ENCODE results near the gene GMEB1.
"Not testable (repeated sequence)": the region's sequence is repeated elsewhere in the genome, so short reads cannot be mapped to it uniquely, and the experiment has no call there.

Gene GMEB1

GRCh38 chr1:28668956-28669723 lies 556 bp downstream of the GMEB1 start:
- in situ Hi-C loops (cut with MboI; ENCODE audit: low sequenced_read_pairs) = no loop called here

GRCh38 chr1:28671254-28671780 lies 2.7 kb downstream of the GMEB1 start:
- in situ Hi-C loops (cut with MboI; ENCODE audit: low sequenced_read_pairs) = no loop called here

GRCh38 chr1:28672971-28673370 lies 4.4 kb downstream of the GMEB1 start:
- in situ Hi-C loops (cut with MboI; ENCODE audit: low sequenced_read_pairs) = not testable (repeated sequence)

- in situ Hi-C loops (cut with MboI; ENCODE audit: low sequenced_read_pairs) = no loop called here
Measured at GRCh38 chr1:28675924-28676257, 7.3 kb downstream of the GMEB1 start.

GRCh38 chr1:28680151-28680550 lies 11.6 kb downstream of the GMEB1 start:
- in situ Hi-C loops (cut with MboI; ENCODE audit: low sequenced_read_pairs) = no loop called here

- in situ Hi-C loops (cut with MboI; ENCODE audit: low sequenced_read_pairs) = no loop called here
Measured at GRCh38 chr1:28682840-28683239, 14.3 kb downstream of the GMEB1 start.

GRCh38 chr1:28684937-28685336 lies 16.4 kb downstream of the GMEB1 start:
- in situ Hi-C loops (cut with MboI; ENCODE audit: low sequenced_read_pairs) = no loop called here

GRCh38 chr1:28691627-28692026 lies 23.0 kb downstream of the GMEB1 start:
- in situ Hi-C loops (cut with MboI; ENCODE audit: low sequenced_read_pairs) = not testable (repeated sequence)

- in situ Hi-C loops (cut with MboI; ENCODE audit: low sequenced_read_pairs) = no loop called here
Measured at GRCh38 chr1:28703629-28704028, 35.0 kb downstream of the GMEB1 start.

- in situ Hi-C loops (cut with MboI; ENCODE audit: low sequenced_read_pairs) = no loop called here
Measured at GRCh38 chr1:28716336-28716735, 47.8 kb downstream of the GMEB1 start.

- in situ Hi-C loops (cut with MboI; ENCODE audit: low sequenced_read_pairs) = no loop called here
Measured at GRCh38 chr1:28718166-28718565, 49.6 kb downstream of the GMEB1 start.

GRCh38 chr1:28718586-28719331 lies 50.2 kb downstream of the GMEB1 start:
- in situ Hi-C loops (cut with MboI; ENCODE audit: low sequenced_read_pairs) = no loop called here

GRCh38 chr1:28719332-28719619 lies 50.7 kb downstream of the GMEB1 start:
- in situ Hi-C loops (cut with MboI; ENCODE audit: low sequenced_read_pairs) = no loop called here

- in situ Hi-C loops (cut with MboI; ENCODE audit: low sequenced_read_pairs) = no loop called here
Measured at GRCh38 chr1:28720376-28720775, 51.8 kb downstream of the GMEB1 start.

- in situ Hi-C loops (cut with MboI; ENCODE audit: low sequenced_read_pairs) = not testable (repeated sequence)
Measured at GRCh38 chr1:28721927-28722326, 53.3 kb downstream of the GMEB1 start.

GRCh38 chr1:28725365-28725764 lies 56.8 kb downstream of the GMEB1 start:
- in situ Hi-C loops (cut with MboI; ENCODE audit: low sequenced_read_pairs) = not testable (repeated sequence)

GRCh38 chr1:28735961-28736449 lies 67.4 kb downstream of the GMEB1 start:
- in situ Hi-C loops (cut with MboI; ENCODE audit: low sequenced_read_pairs) = no loop called here

- in situ Hi-C loops (cut with MboI; ENCODE audit: low sequenced_read_pairs) = no loop called here
Measured at GRCh38 chr1:28736450-28737306, 68.1 kb downstream of the GMEB1 start, which contains the start of gene YTHDF2. Gene YTHDF2, plus strand, starts transcription at chr1:28736940. Its CDS starts 181 bp downstream, at chr1:28737121.

- in situ Hi-C loops (cut with MboI; ENCODE audit: low sequenced_read_pairs) = no loop called here
Measured at GRCh38 chr1:28737307-28738132, 68.9 kb downstream of the GMEB1 start.

- in situ Hi-C loops (cut with MboI; ENCODE audit: low sequenced_read_pairs) = no loop called here
Measured at GRCh38 chr1:28740118-28740517, 71.5 kb downstream of the GMEB1 start.
